ENCODE data around the gene KIF2B.

The KIF2B gene, protein sequence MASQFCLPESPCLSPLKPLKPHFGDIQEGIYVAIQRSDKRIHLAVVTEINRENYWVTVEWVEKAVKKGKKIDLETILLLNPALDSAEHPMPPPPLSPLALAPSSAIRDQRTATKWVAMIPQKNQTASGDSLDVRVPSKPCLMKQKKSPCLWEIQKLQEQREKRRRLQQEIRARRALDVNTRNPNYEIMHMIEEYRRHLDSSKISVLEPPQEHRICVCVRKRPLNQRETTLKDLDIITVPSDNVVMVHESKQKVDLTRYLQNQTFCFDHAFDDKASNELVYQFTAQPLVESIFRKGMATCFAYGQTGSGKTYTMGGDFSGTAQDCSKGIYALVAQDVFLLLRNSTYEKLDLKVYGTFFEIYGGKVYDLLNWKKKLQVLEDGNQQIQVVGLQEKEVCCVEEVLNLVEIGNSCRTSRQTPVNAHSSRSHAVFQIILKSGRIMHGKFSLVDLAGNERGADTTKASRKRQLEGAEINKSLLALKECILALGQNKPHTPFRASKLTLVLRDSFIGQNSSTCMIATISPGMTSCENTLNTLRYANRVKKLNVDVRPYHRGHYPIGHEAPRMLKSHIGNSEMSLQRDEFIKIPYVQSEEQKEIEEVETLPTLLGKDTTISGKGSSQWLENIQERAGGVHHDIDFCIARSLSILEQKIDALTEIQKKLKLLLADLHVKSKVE

DNA sequence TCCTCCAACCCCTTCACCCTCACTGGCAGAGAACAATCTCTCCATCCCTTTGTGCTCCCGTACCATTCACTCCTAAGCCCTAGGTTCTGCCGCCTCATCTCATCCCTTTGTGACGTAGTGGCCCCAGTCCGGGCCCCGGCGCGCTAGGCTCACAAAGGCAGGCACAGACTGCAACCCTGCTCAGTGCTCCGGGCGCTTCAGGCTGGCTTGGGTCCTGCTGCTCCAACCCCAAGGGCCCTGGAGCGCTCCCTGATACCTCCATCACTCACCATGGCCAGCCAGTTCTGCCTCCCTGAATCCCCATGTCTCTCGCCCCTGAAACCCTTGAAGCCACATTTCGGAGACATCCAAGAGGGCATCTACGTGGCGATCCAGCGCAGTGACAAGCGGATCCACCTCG, at the start of gene KIF2B:
Gene KIF2B, plus strand, starts transcription at position 164 of the 400 bp plus-strand sequence. Its CDS starts 107 bp downstream, at position 271.
- H3K27me3 ChIP-seq (ENCODE audit: control insufficient read depth in 5 of 5, insufficient read depth in 4 of 5, low read length in 5 of 5), result no peaks in the 10 kb centered on the region
- H3K9ac ChIP-seq (ENCODE audit: low read length in 5 of 5), result no peak within 1 kb of the TSS
- H3K27ac ChIP-seq (ENCODE audit: low read depth, low read length), result no peak within 1 kb of the TSS
- H3K4me3 ChIP-seq (ENCODE audit: low read depth in 1 of 5, low read length in 5 of 5), result no peak within 1 kb of the TSS
- H3K4me1 ChIP-seq (ENCODE audit: control insufficient read depth in 5 of 5, insufficient read depth in 5 of 5, low read length in 5 of 5), result no peaks in the 10 kb centered on the region
- H3K36me3 ChIP-seq (ENCODE audit: control insufficient read depth in 5 of 5, insufficient read depth in 5 of 5, low read length in 5 of 5), result no peaks in the 10 kb centered on the region
- peaks cover 0 to 12% (median 0%) of the 10 kb centered on the region in 5 donors for H3K9me3 ChIP-seq (ENCODE audit: control insufficient read depth in 5 of 5, low read length in 5 of 5)

- Histone ChIP-seq H3K4me3 (ENCODE audit: low read depth in 1 of 5, low read length in 5 of 5) (no peak overlapping the region), H3K27me3 (ENCODE audit: control insufficient read depth in 5 of 5, insufficient read depth in 4 of 5, low read length in 5 of 5) (no peaks in the 10 kb centered on the region), H3K9ac (ENCODE audit: low read length in 5 of 5) (no peak overlapping the region), H3K27ac (ENCODE audit: low read depth, low read length) (no peak overlapping the region), H3K9me3 (ENCODE audit: control insufficient read depth in 5 of 5, low read length in 5 of 5) (no peaks in the 10 kb centered on the region), H3K4me1 (ENCODE audit: control insufficient read depth in 5 of 5, insufficient read depth in 5 of 5, low read length in 5 of 5) (no peaks in the 10 kb centered on the region), H3K36me3 (ENCODE audit: control insufficient read depth in 5 of 5, insufficient read depth in 5 of 5, low read length in 5 of 5) (no peaks in the 10 kb centered on the region)
Measured at GRCh38 chr17:53780320-53780719, 42.4 kb upstream of the KIF2B start.

DNA sequence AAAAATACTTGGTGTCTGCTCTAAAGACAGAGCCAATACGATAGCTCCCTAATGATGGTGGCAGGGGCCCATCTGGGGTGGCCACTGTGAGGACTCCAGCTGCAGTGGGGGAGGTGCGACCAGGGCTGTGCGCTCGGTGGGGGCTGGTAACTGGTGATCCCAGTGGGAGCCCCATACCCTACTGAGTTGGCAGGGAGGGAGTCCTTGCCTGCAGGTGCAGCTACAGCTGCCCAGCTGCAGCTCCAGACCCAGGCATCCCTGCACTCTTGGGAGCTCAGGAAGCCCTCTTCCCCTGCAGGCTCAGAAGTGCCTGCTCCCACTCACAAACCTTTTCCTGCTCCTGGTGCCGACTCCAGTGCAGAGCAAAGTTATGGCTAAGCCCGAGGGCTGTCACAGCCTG, 31.2 kb upstream of the KIF2B start:
- no peak overlapping the region for H3K4me3 ChIP-seq (ENCODE audit: low read depth in 1 of 5, low read length in 5 of 5)
- no peak overlapping the region for H3K27ac ChIP-seq (ENCODE audit: low read depth, low read length)
- no peaks in the 10 kb centered on the region for H3K4me1 ChIP-seq (ENCODE audit: control insufficient read depth in 5 of 5, insufficient read depth in 5 of 5, low read length in 5 of 5)
- H3K9ac ChIP-seq (ENCODE audit: low read length in 5 of 5), result no peak overlapping the region
- H3K9me3 ChIP-seq (ENCODE audit: control insufficient read depth in 5 of 5, low read length in 5 of 5), result no peaks in the 10 kb centered on the region
- H3K27me3 ChIP-seq (ENCODE audit: control insufficient read depth in 5 of 5, insufficient read depth in 4 of 5, low read length in 5 of 5), result no peaks in the 10 kb centered on the region
- H3K36me3 ChIP-seq (ENCODE audit: control insufficient read depth in 5 of 5, insufficient read depth in 5 of 5, low read length in 5 of 5), result no peaks in the 10 kb centered on the region

- Histone ChIP-seq H3K4me3 (ENCODE audit: low read depth in 1 of 5, low read length in 5 of 5) (no peak overlapping the region), H3K27ac (ENCODE audit: low read depth, low read length) (no peak overlapping the region), H3K9ac (ENCODE audit: low read length in 5 of 5) (no peak overlapping the region), H3K9me3 (ENCODE audit: control insufficient read depth in 5 of 5, low read length in 5 of 5) (no peaks in the 10 kb centered on the region), H3K27me3 (ENCODE audit: control insufficient read depth in 5 of 5, insufficient read depth in 4 of 5, low read length in 5 of 5) (no peaks in the 10 kb centered on the region), H3K4me1 (ENCODE audit: control insufficient read depth in 5 of 5, insufficient read depth in 5 of 5, low read length in 5 of 5) (no peaks in the 10 kb centered on the region), H3K36me3 (ENCODE audit: control insufficient read depth in 5 of 5, insufficient read depth in 5 of 5, low read length in 5 of 5) (no peaks in the 10 kb centered on the region)
Measured at GRCh38 chr17:53792451-53792850, 30.3 kb upstream of the KIF2B start.

- no peaks in the 10 kb centered on the region for H3K27me3 ChIP-seq (ENCODE audit: control insufficient read depth in 5 of 5, insufficient read depth in 4 of 5, low read length in 5 of 5)
- H3K4me3 ChIP-seq (ENCODE audit: low read depth in 1 of 5, low read length in 5 of 5), result no peak overlapping the region
- H3K9me3 ChIP-seq (ENCODE audit: control insufficient read depth in 5 of 5, low read length in 5 of 5), result no peaks in the 10 kb centered on the region
- no peak overlapping the region for H3K27ac ChIP-seq (ENCODE audit: low read depth, low read length)
- H3K36me3 ChIP-seq (ENCODE audit: control insufficient read depth in 5 of 5, insufficient read depth in 5 of 5, low read length in 5 of 5), result no peaks in the 10 kb centered on the region
- H3K4me1 ChIP-seq (ENCODE audit: control insufficient read depth in 5 of 5, insufficient read depth in 5 of 5, low read length in 5 of 5), result no peaks in the 10 kb centered on the region
- no peak overlapping the region for H3K9ac ChIP-seq (ENCODE audit: low read length in 5 of 5)
Measured at GRCh38 chr17:53792997-53793396, 29.7 kb upstream of the KIF2B start.

DNA sequence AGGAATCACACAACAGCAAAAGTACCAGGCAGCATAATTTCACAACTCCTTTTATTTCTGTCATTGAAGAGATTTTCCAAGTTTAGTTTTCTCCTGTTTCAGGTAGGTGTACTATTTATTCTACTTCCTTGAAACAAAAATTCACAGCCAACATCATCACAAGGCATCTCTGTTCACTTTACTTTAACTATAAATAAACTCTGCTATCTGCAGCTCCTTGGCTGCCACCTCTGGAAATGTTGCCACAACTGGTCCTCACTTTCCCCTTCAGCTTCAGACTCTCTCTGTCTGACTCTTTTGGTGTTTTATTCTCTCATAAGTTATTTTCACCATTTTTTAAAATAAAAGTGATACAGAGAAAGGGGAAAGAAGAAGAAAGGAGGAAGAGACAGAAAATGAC, 27.9 kb upstream of the KIF2B start:
- Histone ChIP-seq H3K4me1 (ENCODE audit: control insufficient read depth in 5 of 5, insufficient read depth in 5 of 5, low read length in 5 of 5) (no peaks in the 10 kb centered on the region), H3K9ac (ENCODE audit: low read length in 5 of 5) (no peak overlapping the region), H3K9me3 (ENCODE audit: control insufficient read depth in 5 of 5, low read length in 5 of 5) (no peaks in the 10 kb centered on the region), H3K27ac (ENCODE audit: low read depth, low read length) (no peak overlapping the region), H3K36me3 (ENCODE audit: control insufficient read depth in 5 of 5, insufficient read depth in 5 of 5, low read length in 5 of 5) (no peaks in the 10 kb centered on the region), H3K27me3 (ENCODE audit: control insufficient read depth in 5 of 5, insufficient read depth in 4 of 5, low read length in 5 of 5) (no peaks in the 10 kb centered on the region), H3K4me3 (ENCODE audit: low read depth in 1 of 5, low read length in 5 of 5) (no peak overlapping the region)

DNA sequence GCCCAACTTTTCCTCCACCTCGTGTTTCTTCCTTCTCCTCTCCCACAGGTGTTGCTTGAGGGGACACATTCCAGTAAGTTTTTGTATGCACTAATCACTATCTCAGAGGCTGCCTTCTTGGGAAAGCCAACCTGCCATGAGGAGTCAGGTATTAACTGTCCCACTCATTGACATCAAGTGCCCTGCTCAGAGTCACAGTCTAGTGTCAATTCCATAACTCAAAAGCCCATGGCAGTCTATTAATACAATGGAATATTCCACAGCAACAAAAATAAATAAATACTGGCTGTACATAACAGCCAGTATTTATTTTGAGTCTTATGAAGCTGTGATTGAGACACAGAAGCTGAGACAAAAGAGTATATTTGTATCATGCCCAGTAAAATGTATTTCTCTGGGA, 26.1 kb upstream of the KIF2B start:
- H3K4me1 ChIP-seq (ENCODE audit: control insufficient read depth in 5 of 5, insufficient read depth in 5 of 5, low read length in 5 of 5), result no peaks in the 10 kb centered on the region
- no peak overlapping the region for H3K9ac ChIP-seq (ENCODE audit: low read length in 5 of 5)
- H3K9me3 ChIP-seq (ENCODE audit: control insufficient read depth in 5 of 5, low read length in 5 of 5), result no peaks in the 10 kb centered on the region
- no peaks in the 10 kb centered on the region for H3K27me3 ChIP-seq (ENCODE audit: control insufficient read depth in 5 of 5, insufficient read depth in 4 of 5, low read length in 5 of 5)
- no peak overlapping the region for H3K4me3 ChIP-seq (ENCODE audit: low read depth in 1 of 5, low read length in 5 of 5)
- H3K27ac ChIP-seq (ENCODE audit: low read depth, low read length), result no peak overlapping the region
- H3K36me3 ChIP-seq (ENCODE audit: control insufficient read depth in 5 of 5, insufficient read depth in 5 of 5, low read length in 5 of 5), result no peaks in the 10 kb centered on the region

DNA sequence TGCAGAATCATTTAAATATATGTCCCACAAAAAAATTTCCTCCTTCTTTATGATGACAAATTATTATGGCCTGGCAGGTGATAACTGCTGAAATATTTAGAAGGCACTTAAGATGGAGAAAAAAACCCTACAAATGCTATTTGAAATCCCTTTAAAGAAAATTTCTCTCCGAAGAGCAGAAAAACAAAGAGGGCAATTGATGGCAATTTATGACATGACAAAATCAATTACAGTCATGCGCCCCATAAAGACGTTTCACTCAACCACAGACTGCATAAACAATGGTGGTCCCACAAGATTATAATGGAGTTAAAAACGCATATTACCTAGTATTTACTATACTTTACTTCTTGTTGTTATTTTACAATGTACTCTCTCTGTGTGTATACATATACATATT, 25.2 kb upstream of the KIF2B start:
- H3K36me3 ChIP-seq (ENCODE audit: control insufficient read depth in 5 of 5, insufficient read depth in 5 of 5, low read length in 5 of 5), result no peaks in the 10 kb centered on the region
- H3K27ac ChIP-seq (ENCODE audit: low read depth, low read length), result no peak overlapping the region
- no peak overlapping the region for H3K9ac ChIP-seq (ENCODE audit: low read length in 5 of 5)
- no peak overlapping the region for H3K4me3 ChIP-seq (ENCODE audit: low read depth in 1 of 5, low read length in 5 of 5)
- H3K9me3 ChIP-seq (ENCODE audit: control insufficient read depth in 5 of 5, low read length in 5 of 5), result no peaks in the 10 kb centered on the region
- no peaks in the 10 kb centered on the region for H3K27me3 ChIP-seq (ENCODE audit: control insufficient read depth in 5 of 5, insufficient read depth in 4 of 5, low read length in 5 of 5)
- no peaks in the 10 kb centered on the region for H3K4me1 ChIP-seq (ENCODE audit: control insufficient read depth in 5 of 5, insufficient read depth in 5 of 5, low read length in 5 of 5)

DNA sequence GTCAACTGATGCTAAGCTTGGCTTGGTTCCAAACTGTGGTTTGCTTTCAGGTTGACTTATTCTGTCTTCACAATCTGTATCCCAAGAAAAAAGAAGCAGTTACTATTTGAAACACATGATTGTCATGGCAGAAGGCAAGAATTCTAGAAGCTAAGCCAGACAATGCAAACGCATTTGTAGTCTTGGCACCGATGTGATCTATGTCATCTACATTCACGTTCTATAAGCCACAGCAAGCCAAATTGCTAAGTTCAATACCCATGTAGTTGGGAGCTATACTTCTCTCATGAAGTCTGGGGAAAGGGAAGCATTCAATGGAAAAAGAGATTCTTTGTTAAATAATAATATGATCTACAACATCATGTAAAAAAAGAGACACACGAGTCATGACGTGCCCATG, 18.3 kb upstream of the KIF2B start:
- no peaks in the 10 kb centered on the region for H3K36me3 ChIP-seq (ENCODE audit: control insufficient read depth in 5 of 5, insufficient read depth in 5 of 5, low read length in 5 of 5)
- no peak overlapping the region for H3K27ac ChIP-seq (ENCODE audit: low read depth, low read length)
- no peak overlapping the region for H3K9ac ChIP-seq (ENCODE audit: low read length in 5 of 5)
- H3K4me3 ChIP-seq (ENCODE audit: low read depth in 1 of 5, low read length in 5 of 5), result no peak overlapping the region
- H3K4me1 ChIP-seq (ENCODE audit: control insufficient read depth in 5 of 5, insufficient read depth in 5 of 5, low read length in 5 of 5), result peaks cover 0 to 10% (median 5%) of the 10 kb centered on the region in 5 donors
- H3K9me3 ChIP-seq (ENCODE audit: control insufficient read depth in 5 of 5, low read length in 5 of 5), result no peaks in the 10 kb centered on the region
- H3K27me3 ChIP-seq (ENCODE audit: control insufficient read depth in 5 of 5, insufficient read depth in 4 of 5, low read length in 5 of 5), result no peaks in the 10 kb centered on the region

- Histone ChIP-seq H3K9me3 (ENCODE audit: control insufficient read depth in 5 of 5, low read length in 5 of 5) (no peaks in the 10 kb centered on the region), H3K36me3 (ENCODE audit: control insufficient read depth in 5 of 5, insufficient read depth in 5 of 5, low read length in 5 of 5) (no peaks in the 10 kb centered on the region), H3K4me3 (ENCODE audit: low read depth in 1 of 5, low read length in 5 of 5) (no peak overlapping the region), H3K9ac (ENCODE audit: low read length in 5 of 5) (no peak overlapping the region), H3K27me3 (ENCODE audit: control insufficient read depth in 5 of 5, insufficient read depth in 4 of 5, low read length in 5 of 5) (no peaks in the 10 kb centered on the region), H3K27ac (ENCODE audit: low read depth, low read length) (no peak overlapping the region), H3K4me1 (ENCODE audit: control insufficient read depth in 5 of 5, insufficient read depth in 5 of 5, low read length in 5 of 5) (peaks cover 0 to 10% (median 5%) of the 10 kb centered on the region in 5 donors)
Measured at GRCh38 chr17:53806473-53806872, 16.3 kb upstream of the KIF2B start.
